AG08396 (cell line): Measurements from ENCODE around the gene ENAH.

Experiments
- DNase-seq: peaks from one replicate; pipeline ENCODE4 v3.0.0; 2012; ENCODE audit warnings: low spot score, mixed read lengths

Gene ENAH

GRCh38 chr1:225471453-225472301 is 181.2 kb downstream of the ENAH start:
- peak; percentile 4 for DNase-seq

GRCh38 chr1:225471109-225471452 is 181.8 kb downstream of the ENAH start:
- no peak for DNase-seq

- no peak for DNase-seq
These were observed 182.5 kb downstream of the ENAH start for GRCh38 chr1:225470211-225471108.

- no peak for DNase-seq
These were observed 183.9 kb downstream of the ENAH start for GRCh38 chr1:225469051-225469450.

- no peak for DNase-seq
These were observed 184.5 kb downstream of the ENAH start for GRCh38 chr1:225468270-225469020.

GRCh38 chr1:225467193-225468020 is 185.5 kb downstream of the ENAH start:
- no peak for DNase-seq

- no peak for DNase-seq
These were observed 186.1 kb downstream of the ENAH start for GRCh38 chr1:225466848-225467192.

- DNase-seq, result no peak
These were observed 187.0 kb downstream of the ENAH start for GRCh38 chr1:225465793-225466517.

- no peak for DNase-seq
These were observed 187.8 kb downstream of the ENAH start for GRCh38 chr1:225464851-225465792.

- DNase-seq, result no peak
These were observed 190.0 kb downstream of the ENAH start for GRCh38 chr1:225462714-225463574.

GRCh38 chr1:225462429-225462713 is 190.6 kb downstream of the ENAH start:
- no peak for DNase-seq

- no peak for DNase-seq
These were observed 191.1 kb downstream of the ENAH start for GRCh38 chr1:225461533-225462428.

- DNase-seq, result no peak
These were observed 192.0 kb downstream of the ENAH start for GRCh38 chr1:225460737-225461532.

GRCh38 chr1:225460021-225460736 is 192.7 kb downstream of the ENAH start:
- DNase-seq, result no peak

GRCh38 chr1:225458222-225458631 is 194.7 kb downstream of the ENAH start:
- no peak for DNase-seq

- peak; percentile 81 for DNase-seq
These were observed 198.2 kb downstream of the ENAH start for GRCh38 chr1:225454733-225455132.
